ENCODE measurements around the gene PLD2.
"Not testable (repeated sequence)": the region's sequence is repeated elsewhere in the genome, so short reads cannot be mapped to it uniquely, and the experiment has no call there.

The PLD2 gene

GRCh38 chr17:4836221-4836620 lies 29.3 kb downstream of the PLD2 start:
- no peak for DNase-seq (ENCODE audit: low read depth)

GRCh38 chr17:4837471-4838308 lies 30.7 kb downstream of the PLD2 start:
- DNase-seq (ENCODE audit: low read depth) = no peak

- DNase-seq (ENCODE audit: low read depth) = no peak
These were observed 31.4 kb downstream of the PLD2 start for GRCh38 chr17:4838309-4838785.

GRCh38 chr17:4839221-4839620 lies 32.3 kb downstream of the PLD2 start:
- no peak for DNase-seq (ENCODE audit: low read depth)

GRCh38 chr17:4839965-4840892 lies 33.3 kb downstream of the PLD2 start:
- DNase-seq (ENCODE audit: low read depth) = no peak

- DNase-seq (ENCODE audit: low read depth) = no peak
These were observed 33.9 kb downstream of the PLD2 start for GRCh38 chr17:4840893-4841242.

GRCh38 chr17:4842376-4842775 lies 35.4 kb downstream of the PLD2 start:
- DNase-seq (ENCODE audit: low read depth) = no peak

GRCh38 chr17:4843321-4844000 lies 36.5 kb downstream of the PLD2 start:
- DNase-seq (ENCODE audit: low read depth) = no peak

- DNase-seq (ENCODE audit: low read depth) = no peak
These were observed 38.2 kb downstream of the PLD2 start for GRCh38 chr17:4845118-4845517.

GRCh38 chr17:4846635-4847390 lies 39.9 kb downstream of the PLD2 start:
- no peak for DNase-seq (ENCODE audit: low read depth)

- no peak for DNase-seq (ENCODE audit: low read depth)
These were observed 42.1 kb downstream of the PLD2 start for GRCh38 chr17:4849011-4849536.

- no peak for DNase-seq (ENCODE audit: low read depth)
These were observed 43.3 kb downstream of the PLD2 start for GRCh38 chr17:4850246-4850645.

- DNase-seq (ENCODE audit: low read depth) = no peak
These were observed 44.1 kb downstream of the PLD2 start for GRCh38 chr17:4851084-4851483.

GRCh38 chr17:4852567-4853207 lies 45.7 kb downstream of the PLD2 start:
- DNase-seq (ENCODE audit: low read depth) = no peak

- DNase-seq (ENCODE audit: low read depth) = no peak
These were observed 46.3 kb downstream of the PLD2 start for GRCh38 chr17:4853208-4853671.

- DNase-seq (ENCODE audit: low read depth) = no peak
These were observed 47.2 kb downstream of the PLD2 start for GRCh38 chr17:4854111-4854681.

- DNase-seq (ENCODE audit: low read depth) = no peak
These were observed 49.5 kb downstream of the PLD2 start for GRCh38 chr17:4856271-4856936.

- DNase-seq (ENCODE audit: low read depth) = no peak
These were observed 50.0 kb downstream of the PLD2 start for GRCh38 chr17:4856937-4857314.

GRCh38 chr17:4857347-4857746 lies 50.4 kb downstream of the PLD2 start:
- not testable (repeated sequence) for DNase-seq (ENCODE audit: low read depth)
